Sigmoid colon (tissue), 4 donors: ENCODE data around the gene FURIN.

ENCODE experiments used
- EP300 ChIP-seq, 4 donors: sonication (generic); formaldehyde crosslinking; IDR thresholded peaks; one replicate each; pipeline ENCODE4 v1.6.1; 2017; ENCODE audit warnings: antibody characterized with exemption in 4 of 4
- POLR2AphosphoS5 ChIP-seq, 4 donors: sonication (generic); formaldehyde crosslinking; IDR thresholded peaks; one replicate each; pipeline ENCODE4 v1.6.1; 2017; ENCODE audit warnings: antibody characterized with exemption in 4 of 4
- TF ChIP-seq, protein P1 (sequence below), 4 experiments: fragments of 450-650 bp in 3 of 4; fragments of 200-600 bp in 1 of 4; IDR thresholded peaks; one replicate each; pipeline ENCODE4 v1.5.1; 2016 to 2019; ENCODE audit warnings: antibody characterized with exemption in 4 of 4, mild to moderate bottlenecking in 3 of 4, moderate library complexity in 2 of 4

DNA sequence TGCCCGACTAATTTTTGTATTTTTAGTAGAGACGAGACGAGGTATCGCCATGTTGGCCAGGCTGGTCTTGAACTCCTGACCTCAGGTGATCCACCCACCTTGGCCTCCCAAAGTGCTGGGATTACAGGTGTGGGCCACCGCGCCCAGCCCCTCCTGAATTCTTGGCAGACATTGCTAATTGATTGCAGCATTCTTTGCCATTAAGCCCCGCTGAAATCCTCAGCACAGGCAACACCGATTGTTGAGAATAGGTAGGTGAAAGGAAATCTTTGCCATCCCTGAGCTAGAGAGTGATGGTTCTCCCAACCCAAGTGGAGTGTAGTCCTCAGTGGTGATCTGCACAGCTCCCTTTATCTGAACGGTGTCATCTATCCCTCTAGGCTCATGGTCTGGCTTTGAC lies 36.4 kb downstream of the FURIN start:
- TF ChIP-seq EP300 (IDR thresholded peaks at IDR 0.05), result no peak
- no peak for TF ChIP-seq POLR2AphosphoS5 (IDR thresholded peaks at IDR 0.05)
- TF ChIP-seq, protein P1, sequence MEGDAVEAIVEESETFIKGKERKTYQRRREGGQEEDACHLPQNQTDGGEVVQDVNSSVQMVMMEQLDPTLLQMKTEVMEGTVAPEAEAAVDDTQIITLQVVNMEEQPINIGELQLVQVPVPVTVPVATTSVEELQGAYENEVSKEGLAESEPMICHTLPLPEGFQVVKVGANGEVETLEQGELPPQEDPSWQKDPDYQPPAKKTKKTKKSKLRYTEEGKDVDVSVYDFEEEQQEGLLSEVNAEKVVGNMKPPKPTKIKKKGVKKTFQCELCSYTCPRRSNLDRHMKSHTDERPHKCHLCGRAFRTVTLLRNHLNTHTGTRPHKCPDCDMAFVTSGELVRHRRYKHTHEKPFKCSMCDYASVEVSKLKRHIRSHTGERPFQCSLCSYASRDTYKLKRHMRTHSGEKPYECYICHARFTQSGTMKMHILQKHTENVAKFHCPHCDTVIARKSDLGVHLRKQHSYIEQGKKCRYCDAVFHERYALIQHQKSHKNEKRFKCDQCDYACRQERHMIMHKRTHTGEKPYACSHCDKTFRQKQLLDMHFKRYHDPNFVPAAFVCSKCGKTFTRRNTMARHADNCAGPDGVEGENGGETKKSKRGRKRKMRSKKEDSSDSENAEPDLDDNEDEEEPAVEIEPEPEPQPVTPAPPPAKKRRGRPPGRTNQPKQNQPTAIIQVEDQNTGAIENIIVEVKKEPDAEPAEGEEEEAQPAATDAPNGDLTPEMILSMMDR (IDR thresholded peaks at IDR 0.05), result no peak
